Fibroblast of skin of left quadriceps (primary cell): ENCODE data around the gene FOXI3.
"Not testable (repeated sequence)": the region's sequence is repeated elsewhere in the genome, so short reads cannot be mapped to it uniquely, and the experiment has no call there.

Source experiments
- DNase-seq, 2 experiments: peaks; one replicate each; pipeline ENCODE4 v3.0.0-alpha.2; 2013; ENCODE audit warnings: low read depth in 2 of 2

FOXI3 gene

GRCh38 chr2:88442061-88442460 is 10.4 kb downstream of the FOXI3 start:
- no peak for DNase-seq

GRCh38 chr2:88437010-88437409 is 15.5 kb downstream of the FOXI3 start:
- DNase-seq, result no peak

- DNase-seq, result no peak
These were observed 22.6 kb downstream of the FOXI3 start for GRCh38 chr2:88429929-88430328.

- no peak for DNase-seq
These were observed 28.8 kb downstream of the FOXI3 start for GRCh38 chr2:88423733-88424132.

GRCh38 chr2:88419051-88419450 is 33.4 kb downstream of the FOXI3 start:
- not testable (repeated sequence) for DNase-seq

- DNase-seq, result no peak
These were observed 36.4 kb downstream of the FOXI3 start for GRCh38 chr2:88416016-88416663.

- not testable (repeated sequence) for DNase-seq
These were observed 43.6 kb downstream of the FOXI3 start for GRCh38 chr2:88408870-88409269.

GRCh38 chr2:88400037-88400767 is 52.3 kb downstream of the FOXI3 start:
- no peak for DNase-seq

GRCh38 chr2:88398180-88398579 is 54.3 kb downstream of the FOXI3 start:
- no peak for DNase-seq
